DOHH2 (cell line): ENCODE data around the gene HOXA5.

Experiments
- H3F3A ChIP-seq: fragments of 200-600 bp; sonication (generic), shearing (Covaris generic); 2 replicates; pipeline ENCODE4 v1.6.0; 2016; ENCODE audit warnings: antibody characterized with exemption, mild to moderate bottlenecking; ENCODE audit not compliant: control insufficient read depth, insufficient read depth
- H3K27ac ChIP-seq: fragments of 200-600 bp; sonication (generic); 2 replicates; pipeline ENCODE4 v1.5.1; 2014; ENCODE audit warnings: low read depth, mild to moderate bottlenecking, low read length, moderate library complexity
- H3K27me3 ChIP-seq: fragments of 200-600 bp; sonication (generic); 2 replicates; pipeline ENCODE4 v1.6.1; 2014; ENCODE audit warnings: mild to moderate bottlenecking, low read length, mixed read lengths; ENCODE audit not compliant: control insufficient read depth
- H3K36me3 ChIP-seq: fragments of 200-600 bp; sonication (generic); 2 replicates; pipeline ENCODE4 v1.6.1; 2014; ENCODE audit warnings: mild to moderate bottlenecking, low read length, moderate library complexity, mixed read lengths; ENCODE audit not compliant: control insufficient read depth
- H3K4me1 ChIP-seq: fragments of 200-600 bp; sonication (generic); 2 replicates; pipeline ENCODE4 v1.6.1; 2014; ENCODE audit warnings: mild to moderate bottlenecking, low read length, mixed read lengths; ENCODE audit not compliant: control insufficient read depth
- H3K4me2 ChIP-seq: fragments of 200-600 bp; sonication (generic); 2 replicates; pipeline ENCODE4 v1.6.0; 2014; ENCODE audit warnings: mild to moderate bottlenecking, low read length, moderate library complexity
- H3K4me3 ChIP-seq: fragments of 200-600 bp; sonication (generic); 2 replicates; pipeline ENCODE4 v1.5.1; 2014; ENCODE audit warnings: mild to moderate bottlenecking, low read length, mixed read lengths
- H3K79me2 ChIP-seq: fragments of 200-600 bp; sonication (generic); 2 replicates; pipeline ENCODE4 v1.6.1; 2014; ENCODE audit warnings: mild to moderate bottlenecking, low read length, mixed read lengths; ENCODE audit not compliant: control insufficient read depth
- H3K9me2 ChIP-seq: fragments of 200-600 bp; sonication (generic); replicated peaks from 2 replicates; pipeline ENCODE4 v1.6.1; 2014; ENCODE audit warnings: mild to moderate bottlenecking, low read length, mixed read lengths; ENCODE audit not compliant: control insufficient read depth
- H3K9me3 ChIP-seq: fragments of 200-600 bp; sonication (generic); 2 replicates; pipeline ENCODE4 v1.6.1; 2014; ENCODE audit warnings: antibody characterized with exemption, low read length, mixed read lengths; ENCODE audit not compliant: control insufficient read depth, insufficient read depth
- H4K20me1 ChIP-seq: fragments of 200-600 bp; sonication (generic); 2 replicates; pipeline ENCODE4 v1.6.0; 2014; ENCODE audit warnings: low read depth, mild to moderate bottlenecking, antibody characterized with exemption, low read length, moderate library complexity; ENCODE audit not compliant: control insufficient read depth, insufficient read depth
- CTCF ChIP-seq: fragments of 200-600 bp; sonication (generic); IDR thresholded peaks from one replicate; pipeline ENCODE4 v1.5.1; 2014; ENCODE audit warnings: antibody characterized with exemption, mild to moderate bottlenecking, low read depth, low read length; ENCODE audit not compliant: poor library complexity, severe bottlenecking
- EZH2phosphoT487 ChIP-seq: fragments of 200-600 bp; sonication (generic); IDR thresholded peaks from 2 replicates; pipeline ENCODE4 v1.6.1; 2017; ENCODE audit warnings: borderline replicate concordance, mild to moderate bottlenecking, antibody characterized with exemption, low read length, moderate library complexity, mixed read lengths

Gene HOXA5

GRCh38 chr7:27139334-27140125 lies 4.0 kb downstream of the HOXA5 start:
- H3K79me2 ChIP-seq = no peaks in the 10 kb centered on the region
- H3K27me3 ChIP-seq = peaks cover 46% of the 10 kb centered on the region
- H3K4me1 ChIP-seq = no peaks in the 10 kb centered on the region
- no peak overlapping the region for H3K4me3 ChIP-seq
- no peaks in the 10 kb centered on the region for H3K9me3 ChIP-seq
- no peak for TF ChIP-seq CTCF
- TF ChIP-seq EZH2phosphoT487 = no peak
- H3K9me2 ChIP-seq = no peaks in the 10 kb centered on the region
- H3K4me2 ChIP-seq = no peak overlapping the region
- no peak overlapping the region for H3K27ac ChIP-seq
- no peaks in the 10 kb centered on the region for H3K36me3 ChIP-seq
- H3F3A ChIP-seq = no peaks in the 10 kb centered on the region
- no peaks in the 10 kb centered on the region for H4K20me1 ChIP-seq

GRCh38 chr7:27138985-27139333 lies 4.5 kb downstream of the HOXA5 start:
- Histone ChIP-seq H3K9me3 (no peaks in the 10 kb centered on the region), H3K36me3 (no peaks in the 10 kb centered on the region), H3K4me2 (no peak overlapping the region), H4K20me1 (no peaks in the 10 kb centered on the region), H3F3A (no peaks in the 10 kb centered on the region), H3K9me2 (no peaks in the 10 kb centered on the region), H3K4me1 (no peaks in the 10 kb centered on the region), H3K27me3 (peaks cover 50% of the 10 kb centered on the region), H3K27ac (no peak overlapping the region), H3K79me2 (no peaks in the 10 kb centered on the region), H3K4me3 (no peak overlapping the region)
- TF ChIP-seq CTCF (no peak), EZH2phosphoT487 (no peak)

GRCh38 chr7:27138472-27138871 lies 5.0 kb downstream of the HOXA5 start:
- H3K4me3 ChIP-seq = no peak overlapping the region
- no peaks in the 10 kb centered on the region for H3K4me1 ChIP-seq
- H3K4me2 ChIP-seq = no peak overlapping the region
- TF ChIP-seq CTCF (no peak), EZH2phosphoT487 (no peak)
- H3K79me2 ChIP-seq = no peaks in the 10 kb centered on the region
- no peaks in the 10 kb centered on the region for H3K36me3 ChIP-seq
- no peaks in the 10 kb centered on the region for H4K20me1 ChIP-seq
- H3K27me3 ChIP-seq = peaks cover 55% of the 10 kb centered on the region
- H3F3A ChIP-seq = no peaks in the 10 kb centered on the region
- no peak overlapping the region for H3K27ac ChIP-seq
- H3K9me2 ChIP-seq = no peaks in the 10 kb centered on the region
- H3K9me3 ChIP-seq = no peaks in the 10 kb centered on the region
